ENCODE data around the gene TLE5.

- TF ChIP-seq EZH2 (IDR thresholded peaks at IDR 0.05; ENCODE audit: borderline replicate concordance) (no peak), CTCF (IDR thresholded peaks at IDR 0.05; ENCODE audit: poor library complexity) (no peak)
Observed at GRCh38 chr19:3048190-3048533, 14.1 kb downstream of the TLE5 start.

Measured in hepatocyte (in vitro differentiated cells).